ENCODE measurements around the gene SLC20A1. TPM values are rescaled to one million over a fixed set of nuclear protein-coding genes. Genes with fewer than 3 reads are reported as not detected.

The SLC20A1 gene
- total RNA-seq, 2 experiments from 2014 or later = 52.7 to 52.8 TPM

DNA sequence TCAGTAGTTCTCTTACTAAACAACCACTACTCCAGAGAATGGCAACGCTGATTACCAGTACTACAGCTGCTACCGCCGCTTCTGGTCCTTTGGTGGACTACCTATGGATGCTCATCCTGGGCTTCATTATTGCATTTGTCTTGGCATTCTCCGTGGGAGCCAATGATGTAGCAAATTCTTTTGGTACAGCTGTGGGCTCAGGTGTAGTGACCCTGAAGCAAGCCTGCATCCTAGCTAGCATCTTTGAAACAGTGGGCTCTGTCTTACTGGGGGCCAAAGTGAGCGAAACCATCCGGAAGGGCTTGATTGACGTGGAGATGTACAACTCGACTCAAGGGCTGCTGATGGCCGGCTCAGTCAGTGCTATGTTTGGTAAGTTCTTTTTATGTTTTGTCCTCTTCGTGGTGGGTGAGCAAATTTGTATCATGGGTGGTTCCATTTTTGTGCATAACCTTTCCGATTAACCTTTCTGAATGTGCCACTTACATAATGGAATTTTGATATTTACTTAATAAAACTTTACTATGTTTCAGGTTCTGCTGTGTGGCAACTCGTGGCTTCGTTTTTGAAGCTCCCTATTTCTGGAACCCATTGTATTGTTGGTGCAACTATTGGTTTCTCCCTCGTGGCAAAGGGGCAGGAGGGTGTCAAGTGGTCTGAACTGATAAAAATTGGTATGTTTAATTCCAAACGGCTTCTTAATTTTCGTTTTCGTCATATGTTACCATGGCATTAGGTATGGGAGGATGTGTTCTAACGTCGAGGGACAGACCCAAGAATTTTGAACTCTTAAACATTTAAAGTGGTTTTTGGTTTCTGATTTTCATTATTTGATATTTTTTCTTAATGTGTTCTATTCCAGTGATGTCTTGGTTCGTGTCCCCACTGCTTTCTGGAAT, 1.3 kb downstream of the SLC20A1 start:
- peaks cover 48% of the 10 kb centered on the region for H3K36me3 Mint-ChIP-seq (ENCODE audit: low read depth)
- intact Hi-C loops (cut with micrococcal nuclease) = no loop called here
- ATAC-seq (no peak), DNase-seq (peak; percentile 27)
- no peak for TF ChIP-seq CTCF (IDR thresholded peaks at IDR 0.05)
- POLR2A ChIA-PET = interaction anchor here (0.5 to 5.0 kb wide), 15 partner anchors 10 to 526 kb away, joined by 3 to 68 read pairs (median 5); no protein-coding TSS in a partner anchor
- no peaks in the 10 kb centered on the region for H3K27me3 Mint-ChIP-seq
- peak overlapping the region; percentile 88 for H3K27ac Mint-ChIP-seq
- no peaks in the 10 kb centered on the region for H3K9me3 Mint-ChIP-seq
- peak overlapping the region; percentile 95 for H3K4me3 Mint-ChIP-seq
- peaks cover 58% of the 10 kb centered on the region for H3K4me1 Mint-ChIP-seq (ENCODE audit: low read depth)
- CTCF ChIA-PET = interaction anchor here (0.8 to 6.3 kb wide), 7 partner anchors 13 to 167 kb away, joined by 3 to 83 read pairs (median 6); no protein-coding TSS in a partner anchor

GRCh38 chr2:112648081-112648480, 2.3 kb downstream of the SLC20A1 start:
- CTCF ChIA-PET = interaction anchor here (2.4 to 6.3 kb wide), 2 partner anchors 20 to 79 kb away, joined by 7 to 83 read pairs; no protein-coding TSS in a partner anchor
- Mint-ChIP-seq H3K27ac (peak overlapping the region; percentile 33), H3K27me3 (no peaks in the 10 kb centered on the region), H3K4me3 (peak overlapping the region; percentile 95), H3K4me1 (ENCODE audit: low read depth) (peaks cover 63% of the 10 kb centered on the region), H3K9me3 (no peaks in the 10 kb centered on the region), H3K36me3 (ENCODE audit: low read depth) (peaks cover 55% of the 10 kb centered on the region)
- POLR2A ChIA-PET = interaction anchor here (0.6 to 5.0 kb wide), 12 partner anchors 8 to 78 kb away, joined by 3 to 68 read pairs (median 9); no protein-coding TSS in a partner anchor
- DNase-seq = peak; percentile 42
- no peak for ATAC-seq
- TF ChIP-seq CTCF (IDR thresholded peaks at IDR 0.05) = no peak
- intact Hi-C loops (cut with micrococcal nuclease) = no loop called here

GRCh38 chr2:112656679-112657078, 10.9 kb downstream of the SLC20A1 start:
- CTCF ChIA-PET = interaction anchor here (1.3 to 2.6 kb wide), 2 partner anchors 12 to 57 kb away, joined by 4 to 9 read pairs; partner anchors contain the start of gene SLC20A1
- Mint-ChIP-seq H3K36me3 (ENCODE audit: low read depth) (peaks cover 78% of the 10 kb centered on the region), H3K27me3 (no peaks in the 10 kb centered on the region), H3K4me3 (no peak overlapping the region), H3K9me3 (no peaks in the 10 kb centered on the region), H3K27ac (peak overlapping the region; percentile 9), H3K4me1 (ENCODE audit: low read depth) (peaks cover 64% of the 10 kb centered on the region)
- intact Hi-C loops (cut with micrococcal nuclease) = no loop called here
- ATAC-seq = no peak
- TF ChIP-seq CTCF (IDR thresholded peaks at IDR 0.05) = no peak
- no peak for DNase-seq
- POLR2A ChIA-PET = interaction anchor here (0.6 to 6.3 kb wide), 9 partner anchors 9 to 675 kb away, joined by 3 to 68 read pairs (median 3); partner anchors contain the start of gene SLC20A1

GRCh38 chr2:112658301-112658700, 12.6 kb downstream of the SLC20A1 start:
- DNase-seq (no peak), ATAC-seq (no peak)
- H3K27ac Mint-ChIP-seq = peak overlapping the region; percentile 64
- no peak for TF ChIP-seq CTCF (IDR thresholded peaks at IDR 0.05)
- no peak overlapping the region for H3K4me3 Mint-ChIP-seq
- ChIA-PET POLR2A (interaction anchor here (0.7 to 6.3 kb wide), 12 partner anchors 9 to 114 kb away, joined by 3 to 68 read pairs (median 4); partner anchors contain the start of gene SLC20A1), CTCF (interaction anchor here (0.6 to 2.6 kb wide), 5 partner anchors 13 to 68 kb away, joined by 3 to 14 read pairs (median 6); partner anchors contain the start of gene SLC20A1)
- peaks cover 53% of the 10 kb centered on the region for H3K4me1 Mint-ChIP-seq (ENCODE audit: low read depth)
- no peaks in the 10 kb centered on the region for H3K9me3 Mint-ChIP-seq
- peaks cover 76% of the 10 kb centered on the region for H3K36me3 Mint-ChIP-seq (ENCODE audit: low read depth)
- no peaks in the 10 kb centered on the region for H3K27me3 Mint-ChIP-seq
- intact Hi-C loops (cut with micrococcal nuclease) = no loop called here
